MCF 10A (cell line): Measurements from ENCODE around the gene CSNK1E. TPM values are rescaled to one million over a fixed set of nuclear protein-coding genes. Genes with fewer than 3 reads are reported as not detected.
A peak's percentile ranks its signal among the peaks of the same experiment; 100 is the strongest.

Source experiments
- BruUV-seq: library from RNA; stranded (reverse); fragments of 400-500 nt; replicated peaks from 2 replicates; lab custom pipeline; 2021; lab: Mats Ljungman, UMichigan
- CTCF ChIA-PET: fragments of 300-600 bp; sonication (Branson Sonifier 250); formaldehyde crosslinking; extraction: SDS; loops from one replicate; lab custom pipeline; 2021; ENCODE audit warnings: antibody characterized with exemption, inconsistent platforms; lab: Yijun Ruan, JAX
- POLR2A ChIA-PET: fragments of 300-600, 350-650 bp; sonication (Branson Sonifier 250); formaldehyde crosslinking; extraction: SDS; loops from one replicate; lab custom pipeline; 2020; ENCODE audit warnings: antibody characterized with exemption, inconsistent platforms; lab: Yijun Ruan, JAX
- DNase-seq: peaks from one replicate; pipeline ENCODE4 v3.0.0-alpha.2; 2018; ENCODE audit not compliant: unreplicated experiment
- H3K27ac Mint-ChIP-seq: one replicate; pipeline ENCODE4 v1.8.0; 2022; ENCODE audit warnings: mild to moderate bottlenecking, low read depth, mixed read lengths; ENCODE audit not compliant: unreplicated experiment
- H3K27me3 Mint-ChIP-seq: one replicate; pipeline ENCODE4 v1.8.0; 2022; ENCODE audit warnings: mixed read lengths; ENCODE audit not compliant: insufficient read depth, unreplicated experiment
- H3K36me3 Mint-ChIP-seq: one replicate; pipeline ENCODE4 v1.8.0; 2022; ENCODE audit warnings: mild to moderate bottlenecking, moderate library complexity, mixed read lengths; ENCODE audit not compliant: insufficient read depth, unreplicated experiment
- H3K4me1 Mint-ChIP-seq: one replicate; pipeline ENCODE4 v1.8.0; 2022; ENCODE audit warnings: mixed read lengths; ENCODE audit not compliant: insufficient read depth, unreplicated experiment
- H3K4me3 Mint-ChIP-seq: one replicate; pipeline ENCODE4 v1.8.0; 2022; ENCODE audit warnings: mild to moderate bottlenecking, moderate library complexity, mixed read lengths; ENCODE audit not compliant: unreplicated experiment
- H3K9me3 Mint-ChIP-seq: one replicate; pipeline ENCODE4 v1.8.0; 2022; ENCODE audit warnings: mixed read lengths; ENCODE audit not compliant: unreplicated experiment
- intact Hi-C: fragments of 100-400 bp; cut with micrococcal nuclease; formaldehyde crosslinking; loops from 2 replicates; pipeline ENCODE4 v1.14.1; 2022
- total RNA-seq: library from RNA; stranded (reverse); gene quantifications from 2 replicates; pipeline ENCODE4 v1.2.3, GENCODE V29; 2022
- TF ChIP-seq, protein P1 (sequence below): fragments of 200-600 bp; IDR thresholded peaks from one replicate; pipeline ENCODE4 v1.8.0; 2022; ENCODE audit warnings: antibody characterized with exemption, mild to moderate bottlenecking; ENCODE audit not compliant: unreplicated experiment

The CSNK1E gene
- total RNA-seq, 1 experiment from 2014 or later: 425 TPM

DNA sequence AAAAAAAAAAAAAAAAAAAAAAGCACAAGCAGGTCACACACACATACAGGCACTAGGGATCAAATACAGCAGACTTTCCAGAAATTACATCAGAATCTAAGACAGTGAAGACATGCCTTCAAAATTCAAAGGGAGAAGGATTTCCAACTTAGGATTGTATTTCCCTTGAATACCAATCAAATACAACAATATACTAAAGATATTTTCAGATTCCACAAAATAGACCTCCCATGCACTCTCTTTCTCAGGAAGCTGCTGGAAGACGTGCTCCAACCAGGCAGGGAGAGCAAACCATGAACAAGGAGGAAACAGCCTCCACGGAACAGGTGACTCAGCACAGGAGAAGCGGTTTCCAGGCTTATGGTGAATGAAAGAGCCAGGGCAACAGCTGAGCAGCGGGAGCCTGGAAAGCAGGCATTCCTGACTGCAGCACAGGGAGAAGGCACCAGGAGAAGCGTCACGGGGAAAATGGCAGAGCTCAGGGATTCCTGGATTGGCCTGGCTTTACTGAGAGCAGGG, 76.4 kb downstream of the CSNK1E start:
- DNase-seq: peak; percentile 85
- CTCF ChIA-PET: interaction anchor here (0.7 to 1.7 kb wide), 5 partner anchors 10 to 184 kb away, joined by 3 to 8 read pairs (median 4); partner anchors contain the start of genes MAFF and PICK1
- BruUV-seq: no TSS peak
- Mint-ChIP-seq H3K36me3 (peaks cover 12% of the 10 kb centered on the region), H3K4me3 (peak overlapping the region; percentile 9), H3K9me3 (no peaks in the 10 kb centered on the region), H3K27me3 (no peaks in the 10 kb centered on the region), H3K27ac (peak overlapping the region; percentile 78), H3K4me1 (peaks cover 34% of the 10 kb centered on the region)
- TF ChIP-seq, protein P1, sequence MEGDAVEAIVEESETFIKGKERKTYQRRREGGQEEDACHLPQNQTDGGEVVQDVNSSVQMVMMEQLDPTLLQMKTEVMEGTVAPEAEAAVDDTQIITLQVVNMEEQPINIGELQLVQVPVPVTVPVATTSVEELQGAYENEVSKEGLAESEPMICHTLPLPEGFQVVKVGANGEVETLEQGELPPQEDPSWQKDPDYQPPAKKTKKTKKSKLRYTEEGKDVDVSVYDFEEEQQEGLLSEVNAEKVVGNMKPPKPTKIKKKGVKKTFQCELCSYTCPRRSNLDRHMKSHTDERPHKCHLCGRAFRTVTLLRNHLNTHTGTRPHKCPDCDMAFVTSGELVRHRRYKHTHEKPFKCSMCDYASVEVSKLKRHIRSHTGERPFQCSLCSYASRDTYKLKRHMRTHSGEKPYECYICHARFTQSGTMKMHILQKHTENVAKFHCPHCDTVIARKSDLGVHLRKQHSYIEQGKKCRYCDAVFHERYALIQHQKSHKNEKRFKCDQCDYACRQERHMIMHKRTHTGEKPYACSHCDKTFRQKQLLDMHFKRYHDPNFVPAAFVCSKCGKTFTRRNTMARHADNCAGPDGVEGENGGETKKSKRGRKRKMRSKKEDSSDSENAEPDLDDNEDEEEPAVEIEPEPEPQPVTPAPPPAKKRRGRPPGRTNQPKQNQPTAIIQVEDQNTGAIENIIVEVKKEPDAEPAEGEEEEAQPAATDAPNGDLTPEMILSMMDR: no peak
- intact Hi-C loops: loop anchor here (5.0 kb wide), 1 partner anchor 77 kb away; the partner anchor contains the start of gene CSNK1E
- POLR2A ChIA-PET: interaction anchor here (0.8 to 1.9 kb wide), 5 partner anchors 10 to 60 kb away, joined by 3 to 8 read pairs (median 4); partner anchors contain the start of gene PLA2G6

Other genes starting within 250 kb of the CSNK1E start
- not detected in 2 replicates for gene SLC16A8, start 233.2 kb downstream of the CSNK1E start, total RNA-seq
- gene BAIAP2L2, start 206.7 kb downstream of the CSNK1E start, total RNA-seq: 3.6 and 7.1 TPM in 2 replicates
- 37.5 and 40.3 TPM in 2 replicates for gene PLA2G6, start 135.6 kb downstream of the CSNK1E start, total RNA-seq
- 54.7 and 71.4 TPM in 2 replicates for gene MAFF, start 115.4 kb downstream of the CSNK1E start, total RNA-seq
- 58.7 and 69.1 TPM in 2 replicates for gene TMEM184B, start 44.4 kb downstream of the CSNK1E start, total RNA-seq
- not detected in 2 replicates for gene KCNJ4, start 137.8 kb upstream of the CSNK1E start, total RNA-seq
- gene KDELR3, start 150.7 kb upstream of the CSNK1E start, total RNA-seq: 6.4 and 11.5 TPM in 2 replicates
- 322 and 422 TPM in 2 replicates for gene DDX17, start 188.9 kb upstream of the CSNK1E start, total RNA-seq